Kidney (tissue), 14 donors: ENCODE measurements around the gene IPPK. TPM values are rescaled to one million over a fixed set of nuclear protein-coding genes. Genes with fewer than 3 reads are reported as not detected.
A peak's percentile ranks its signal among the peaks of the same experiment; 100 is the strongest.

Source experiments
- DNase-seq, 5 donors: peaks; one replicate each; pipeline ENCODE4 v3.0.0-alpha.2; 2013 to 2020
- FAIRE-seq: peaks from 2 replicates; lab custom pipeline; 2012; peaks lifted over from hg19 to GRCh38; lab: Jason Lieb, UNC
- H3K27ac ChIP-seq, 2 donors: one replicate each; pipeline ENCODE4 v1.7.0; 2013; ENCODE audit warnings: low read depth in 2 of 2, low read length in 2 of 2, inconsistent platforms in 1 of 2
- H3K27me3 ChIP-seq: one replicate; pipeline ENCODE4 v1.7.1; 2013; ENCODE audit warnings: low read length, inconsistent platforms; ENCODE audit not compliant: control insufficient read depth, insufficient read depth
- H3K36me3 ChIP-seq, 3 donors: one replicate each; pipeline versions ENCODE4 v1.7.0 to v1.7.1; 2013; ENCODE audit warnings: low read length in 3 of 3, control low read depth in 1 of 3, inconsistent platforms in 1 of 3; ENCODE audit not compliant: insufficient read depth in 3 of 3, control insufficient read depth in 2 of 3
- H3K4me1 ChIP-seq, 3 donors: one replicate each; pipeline versions ENCODE4 v1.7.0 to v1.7.1; 2013; ENCODE audit warnings: low read length in 3 of 3, inconsistent platforms in 1 of 3, low read depth in 1 of 3; ENCODE audit not compliant: control insufficient read depth in 2 of 3, insufficient read depth in 2 of 3
- H3K4me3 ChIP-seq, 3 donors: one replicate each; pipeline versions ENCODE4 v1.7.0 to v1.8.1; 2013; ENCODE audit warnings: low read length in 3 of 3, control low read depth in 1 of 3, inconsistent platforms in 1 of 3
- H3K9ac ChIP-seq, 3 donors: one replicate each; pipeline versions ENCODE4 v1.7.0 to v1.7.1; 2013; ENCODE audit warnings: low read length in 3 of 3, control low read depth in 1 of 3, inconsistent platforms in 1 of 3
- H3K9me3 ChIP-seq, 3 donors: one replicate each; pipeline versions ENCODE4 v1.7.0 to v1.7.1; 2013; ENCODE audit warnings: low read length in 3 of 3, control low read depth in 1 of 3, inconsistent platforms in 1 of 3; ENCODE audit not compliant: control insufficient read depth in 2 of 3, insufficient read depth in 1 of 3
- intact Hi-C: fragments of 100-400 bp; cut with DNase I; formaldehyde crosslinking; loops from one replicate; pipeline ENCODE4 v1.11.1; 2022
- polyA plus RNA-seq: library from polyadenylated mRNA; stranded (reverse); fragments of 350-450 nt; fragmentation: Illumina TruSeq; extraction: RNeasy Lipid Tissue Mini Kit (QIAGEN cat#74804); gene quantifications from one replicate; pipeline ENCODE4 v1.2.3, GENCODE V29; 2014; ENCODE audit warnings: low read depth, low replicate concordance; ENCODE audit not compliant: insufficient read depth
- total RNA-seq: library from RNA; stranded (reverse); fragmentation: NEBNext Ultra II Directional; extraction: Animal tissue kit (Norgen Biotek cat#: 25700); gene quantifications from one replicate; pipeline ENCODE4 v1.2.1, GENCODE V29; 2021
- TF ChIP-seq, protein P1 (sequence below): IDR thresholded peaks from 3 replicates; pipeline ENCODE4 v1.5.1; 2012; ENCODE audit warnings: mild to moderate bottlenecking, moderate library complexity, borderline replicate concordance; ENCODE audit not compliant: insufficient read depth; ENCODE audit errors: extremely low read depth
- donor health status: control.
- donor health status: control.
- donor health status: control.
- donor health status: control.
- donor health status: control.
- donor health status: DM: yes; HTN: yes; CAD: no.
- donor health status: Normal renal cell carcinoma (clear cell type).

Gene IPPK
- total and polyA plus RNA-seq, 2 donors from 2014 or later, result 7.3 to 10.2 TPM

DNA sequence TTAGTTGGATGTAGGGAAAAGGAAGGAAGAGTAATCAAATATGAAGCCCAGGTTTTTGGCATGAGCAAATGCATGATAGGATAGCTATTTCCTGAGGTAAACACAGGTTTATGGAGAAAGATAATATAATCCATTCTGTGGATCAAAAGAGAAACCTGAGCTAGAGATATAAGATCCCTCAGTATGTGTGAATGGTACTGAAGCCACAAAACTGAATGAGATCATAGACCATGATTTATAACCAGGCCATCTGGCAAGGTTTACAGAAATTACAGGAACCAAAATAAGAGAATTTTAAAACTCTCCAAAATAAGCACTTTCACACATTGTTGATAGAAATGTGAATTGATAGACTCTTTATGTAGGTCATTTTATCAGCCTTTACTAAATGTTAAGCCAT is 105.4 kb downstream of the IPPK start:
- no peak for FAIRE-seq
- TF ChIP-seq, protein P1, sequence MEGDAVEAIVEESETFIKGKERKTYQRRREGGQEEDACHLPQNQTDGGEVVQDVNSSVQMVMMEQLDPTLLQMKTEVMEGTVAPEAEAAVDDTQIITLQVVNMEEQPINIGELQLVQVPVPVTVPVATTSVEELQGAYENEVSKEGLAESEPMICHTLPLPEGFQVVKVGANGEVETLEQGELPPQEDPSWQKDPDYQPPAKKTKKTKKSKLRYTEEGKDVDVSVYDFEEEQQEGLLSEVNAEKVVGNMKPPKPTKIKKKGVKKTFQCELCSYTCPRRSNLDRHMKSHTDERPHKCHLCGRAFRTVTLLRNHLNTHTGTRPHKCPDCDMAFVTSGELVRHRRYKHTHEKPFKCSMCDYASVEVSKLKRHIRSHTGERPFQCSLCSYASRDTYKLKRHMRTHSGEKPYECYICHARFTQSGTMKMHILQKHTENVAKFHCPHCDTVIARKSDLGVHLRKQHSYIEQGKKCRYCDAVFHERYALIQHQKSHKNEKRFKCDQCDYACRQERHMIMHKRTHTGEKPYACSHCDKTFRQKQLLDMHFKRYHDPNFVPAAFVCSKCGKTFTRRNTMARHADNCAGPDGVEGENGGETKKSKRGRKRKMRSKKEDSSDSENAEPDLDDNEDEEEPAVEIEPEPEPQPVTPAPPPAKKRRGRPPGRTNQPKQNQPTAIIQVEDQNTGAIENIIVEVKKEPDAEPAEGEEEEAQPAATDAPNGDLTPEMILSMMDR, result no peak
- Histone ChIP-seq H3K9ac (no peak overlapping the region), H3K27ac (no peak overlapping the region), H3K27me3 (no peaks in the 10 kb centered on the region), H3K9me3 (no peaks in the 10 kb centered on the region), H3K4me3 (no peak overlapping the region), H3K4me1 (no peaks in the 10 kb centered on the region), H3K36me3 (no peaks in the 10 kb centered on the region)
- DNase-seq, result peak in 1 of 5 donors; percentile 41
- intact Hi-C loops, result no loop called here

Other genes with a start within 250 kb of the IPPK start
- 3.2 TPM for gene OMD, start 245.7 kb downstream of the IPPK start, total RNA-seq
- 0.52 TPM for gene OMD, start 245.7 kb downstream of the IPPK start, polyA plus RNA-seq
- 1.5 TPM for gene ASPN, start 187.6 kb downstream of the IPPK start, total RNA-seq
- gene ASPN, start 187.6 kb downstream of the IPPK start, polyA plus RNA-seq, result 3.2 TPM
- 7.6 TPM for gene ECM2, start 134.1 kb downstream of the IPPK start, total RNA-seq
- gene ECM2, start 134.1 kb downstream of the IPPK start, polyA plus RNA-seq, result 5.5 TPM
- 25.2 TPM for gene BICD2, start 94.7 kb upstream of the IPPK start, total RNA-seq
- 10.0 TPM for gene BICD2, start 94.7 kb upstream of the IPPK start, polyA plus RNA-seq
- 13.5 TPM for gene ZNF484, start 207.9 kb upstream of the IPPK start, total RNA-seq
- 1.9 TPM for gene ZNF484, start 207.9 kb upstream of the IPPK start, polyA plus RNA-seq